T-cell (primary cell): ENCODE measurements around the gene PEAK1. TPM values are rescaled to one million over a fixed set of nuclear protein-coding genes. Genes with fewer than 3 reads are reported as not detected.

Source experiments
- ATAC-seq, 4 experiments: fragments of 200-7000 bp in 3 of 4; fragments of 150-1000 bp in 1 of 4; cut with Tn5 transposase; replicated peaks in 1 of 4; 1 replicate in 3 of 4; 2 replicates in 1 of 4; pipeline ENCODE4 v1.10.0; 2021; ENCODE audit warnings: moderate library complexity in 3 of 4, mild to moderate bottlenecking in 2 of 4, moderate number of reproducible peaks in 1 of 4
- CTCF ChIA-PET, 2 donors: fragments of 300-600 bp; sonication (Branson Sonifier 250); formaldehyde crosslinking; loops; one replicate each; lab custom pipeline; 2022; ENCODE audit warnings: antibody characterized with exemption in 2 of 2; lab: Charles Lee
- POLR2A ChIA-PET, 2 donors: fragments of 300-600 bp; sonication (Branson Sonifier 250); formaldehyde crosslinking; loops; one replicate each; lab custom pipeline; 2022; ENCODE audit warnings: antibody characterized with exemption in 2 of 2; lab: Charles Lee
- DNase-seq, 35 experiments: peaks; one replicate each; pipeline versions ENCODE4 v3.0.0 to v3.0.0-alpha.2; 2013 to 2023
- H3K27ac ChIP-seq: one replicate; pipeline ENCODE4 v1.5.1; 2013; ENCODE audit warnings: low read length
- H3K27me3 ChIP-seq, 2 experiments: replicated peaks in 1 of 2; 1 replicate in 1 of 2; 2 replicates in 1 of 2; pipeline versions ENCODE4 v1.6.1 to v1.7.0; 2013; ENCODE audit warnings: low read length in 1 of 2, mixed read lengths in 1 of 2; ENCODE audit not compliant: control insufficient read depth in 2 of 2, insufficient read depth in 2 of 2; ENCODE audit errors: extremely low read depth in 1 of 2
- H3K36me3 ChIP-seq, 2 donors: 1 replicate in 1 of 2; 2 replicates in 1 of 2; pipeline versions ENCODE4 v1.6.1 to v1.7.0; 2013; ENCODE audit warnings: low read length in 1 of 2; ENCODE audit not compliant: control insufficient read depth in 2 of 2, insufficient read depth in 1 of 2; ENCODE audit errors: extremely low read depth in 1 of 2
- H3K4me1 ChIP-seq, 2 experiments: 1 replicate in 1 of 2; 2 replicates in 1 of 2; pipeline versions ENCODE4 v1.6.1 to v1.7.0; 2013; ENCODE audit warnings: low read length in 2 of 2, mixed read lengths in 1 of 2; ENCODE audit not compliant: insufficient read depth in 2 of 2, control insufficient read depth in 1 of 2; ENCODE audit errors: extremely low read depth in 1 of 2
- H3K4me3 ChIP-seq, 2 donors: 1 replicate in 1 of 2; 2 replicates in 1 of 2; pipeline versions ENCODE4 v1.5.1 to v1.7.0; 2013; ENCODE audit warnings: mild to moderate bottlenecking in 2 of 2, low read length in 1 of 2, moderate library complexity in 1 of 2; ENCODE audit not compliant: control insufficient read depth in 1 of 2; ENCODE audit errors: extremely low read depth in 1 of 2
- H3K9me3 ChIP-seq: 2 replicates; pipeline ENCODE4 v1.7.0; 2013
- H3K27ac Mint-ChIP-seq, 2 donors: one replicate each; pipeline ENCODE4 v1.8.0; 2020 to 2021; ENCODE audit warnings: mild to moderate bottlenecking in 2 of 2, mixed read lengths in 2 of 2
- H3K27me3 Mint-ChIP-seq, 2 donors: one replicate each; pipeline ENCODE4 v1.8.0; 2021 to 2022; ENCODE audit warnings: mixed read lengths in 2 of 2
- H3K36me3 Mint-ChIP-seq: one replicate; pipeline ENCODE4 v1.8.0; 2021; ENCODE audit warnings: mixed read lengths
- H3K4me1 Mint-ChIP-seq, 3 donors: one replicate each; pipeline ENCODE4 v1.8.0; 2020 to 2022; ENCODE audit warnings: mixed read lengths in 3 of 3, mild to moderate bottlenecking in 1 of 3
- H3K4me3 Mint-ChIP-seq, 3 donors: one replicate each; pipeline ENCODE4 v1.8.0; 2020 to 2022; ENCODE audit warnings: mild to moderate bottlenecking in 3 of 3, mixed read lengths in 3 of 3, moderate library complexity in 3 of 3
- H3K9me3 Mint-ChIP-seq, 3 donors: one replicate each; pipeline ENCODE4 v1.8.0; 2020 to 2022; ENCODE audit warnings: mixed read lengths in 3 of 3
- WGBS: methylation state at CpG from one replicate; pipeline ENCODE4 v1.1.5; 2013; ENCODE audit warnings: missing lambda C conversion rate; ENCODE audit not compliant: insufficient coverage; 5-methylcytosine and 5-hydroxymethylcytosine counted together
- total RNA-seq, 35 experiments: library from RNA in 6 of 35; stranded (reverse) in 6 of 35; fragments of 120-200 nt in 1 of 35; gene quantifications; one replicate each; pipeline versions ENCODE4 v1.2.1 to v1.2.4 and lab custom pipeline; 2013 to 2026

PEAK1 gene
- total RNA-seq, 5 donors from 2014 or later (not counting 1 experiment from before 2014, with no cell fraction given) = 9.4 to 17.7 (median 10.9) TPM

GRCh38 chr15:77418966-77419835 lies 703 bp downstream of the PEAK1 start:
- peak overlapping the region; percentile 90 to 92 (median 91) for H3K4me3 Mint-ChIP-seq
- Histone ChIP-seq H3K27ac (no peak overlapping the region), H3K9me3 (no peaks in the 10 kb centered on the region), H3K27me3 (peaks cover 0 to 3% of the 10 kb centered on the region in 2 experiments), H3K4me1 (peaks cover 17 to 18% of the 10 kb centered on the region in 2 experiments), H3K36me3 (no peaks in the 10 kb centered on the region), H3K4me3 (peak overlapping the region; percentile 56 to 88)
- 2% methylated on average over 42 of the region's 72 CpGs for WGBS
- peak in 22 of 35 experiments; percentile 0 to 50 (median 6) for DNase-seq
- ChIA-PET POLR2A (no interaction called here), CTCF (interaction anchor here (0.6 to 1.3 kb wide), 3 partner anchors 122 to 1577 kb away, joined by 3 to 4 read pairs (median 4); no protein-coding TSS in a partner anchor)
- peaks cover 33 to 41% (median 38%) of the 10 kb centered on the region in 3 donors for H3K4me1 Mint-ChIP-seq
- no peaks in the 10 kb centered on the region for H3K9me3 Mint-ChIP-seq
- peak in 1 of 4 experiments; percentile 27 for ATAC-seq
- no peaks in the 10 kb centered on the region for H3K27me3 Mint-ChIP-seq
- H3K36me3 Mint-ChIP-seq = no peaks in the 10 kb centered on the region
- peak overlapping the region; percentile 86 to 87 for H3K27ac Mint-ChIP-seq

GRCh38 chr15:77418391-77418965 lies 1.4 kb downstream of the PEAK1 start:
- Histone ChIP-seq H3K36me3 (no peaks in the 10 kb centered on the region), H3K27ac (no peak overlapping the region), H3K27me3 (peaks cover 0 to 3% of the 10 kb centered on the region in 2 experiments), H3K4me3 (no peak overlapping the region), H3K4me1 (peaks cover 15 to 17% of the 10 kb centered on the region in 2 experiments), H3K9me3 (no peaks in the 10 kb centered on the region)
- ATAC-seq (no peak), DNase-seq (no peak)
- H3K36me3 Mint-ChIP-seq = no peaks in the 10 kb centered on the region
- H3K27me3 Mint-ChIP-seq = no peaks in the 10 kb centered on the region
- peaks cover 27 to 34% (median 31%) of the 10 kb centered on the region in 3 donors for H3K4me1 Mint-ChIP-seq
- CTCF ChIA-PET = interaction anchor here in 1 of 2 donors (0.9 to 1.3 kb wide), 2 partner anchors 121 to 396 kb away, joined by 3 to 4 read pairs; no protein-coding TSS in a partner anchor
- peak overlapping the region; percentile 90 to 92 (median 91) for H3K4me3 Mint-ChIP-seq
- 85% methylated on average over 3 of the region's 8 CpGs for WGBS
- H3K27ac Mint-ChIP-seq = peak overlapping the region; percentile 86 to 87
- no peaks in the 10 kb centered on the region for H3K9me3 Mint-ChIP-seq
- POLR2A ChIA-PET = no interaction called here

- Mint-ChIP-seq H3K4me3 (peak overlapping the region in 1 of 3 donors; percentile 92), H3K36me3 (no peaks in the 10 kb centered on the region), H3K27me3 (no peaks in the 10 kb centered on the region), H3K9me3 (no peaks in the 10 kb centered on the region), H3K27ac (no peak overlapping the region), H3K4me1 (peaks cover 20 to 26% (median 24%) of the 10 kb centered on the region in 3 donors)
- Histone ChIP-seq H3K27me3 (peaks cover 0 to 3% of the 10 kb centered on the region in 2 experiments), H3K36me3 (no peaks in the 10 kb centered on the region), H3K27ac (no peak overlapping the region), H3K4me3 (no peak overlapping the region), H3K4me1 (peaks cover 15 to 17% of the 10 kb centered on the region in 2 experiments), H3K9me3 (no peaks in the 10 kb centered on the region)
- ATAC-seq (no peak), DNase-seq (no peak)
- POLR2A ChIA-PET = no interaction called here
- CTCF ChIA-PET = no interaction called here
- no CpG with 5 or more reads among the region's 3 CpGs for whole genome bisulfite sequencing
Observed at GRCh38 chr15:77417602-77418001, 2.3 kb downstream of the PEAK1 start.

- no peak for DNase-seq
- WGBS = 100% methylated on average over 1 of the region's 1 CpG
- Mint-ChIP-seq H3K4me1 (peaks cover 20 to 25% (median 23%) of the 10 kb centered on the region in 3 donors), H3K9me3 (no peaks in the 10 kb centered on the region), H3K27me3 (no peaks in the 10 kb centered on the region), H3K27ac (no peak overlapping the region), H3K4me3 (no peak overlapping the region), H3K36me3 (no peaks in the 10 kb centered on the region)
- ChIA-PET CTCF (no interaction called here), POLR2A (no interaction called here)
- no peaks in the 10 kb centered on the region for H3K36me3 ChIP-seq
- H3K4me1 ChIP-seq = peaks cover 13 to 14% of the 10 kb centered on the region in 2 experiments
- H3K27me3 ChIP-seq = peaks cover 0 to 3% of the 10 kb centered on the region in 2 experiments
- no peak for ATAC-seq
- H3K9me3 ChIP-seq = no peaks in the 10 kb centered on the region
- H3K27ac ChIP-seq = no peak overlapping the region
- H3K4me3 ChIP-seq = no peak overlapping the region
Observed at GRCh38 chr15:77416954-77417353, 3.0 kb downstream of the PEAK1 start.

- Mint-ChIP-seq H3K36me3 (no peaks in the 10 kb centered on the region), H3K4me3 (no peak overlapping the region), H3K27me3 (no peaks in the 10 kb centered on the region), H3K4me1 (peaks cover 11 to 17% (median 16%) of the 10 kb centered on the region in 3 donors), H3K9me3 (no peaks in the 10 kb centered on the region), H3K27ac (no peak overlapping the region)
- CTCF ChIA-PET = no interaction called here
- Histone ChIP-seq H3K9me3 (no peaks in the 10 kb centered on the region), H3K27me3 (peaks cover 0 to 3% of the 10 kb centered on the region in 2 experiments), H3K27ac (no peak overlapping the region), H3K4me1 (peaks cover 7% of the 10 kb centered on the region in 2 experiments), H3K36me3 (no peaks in the 10 kb centered on the region), H3K4me3 (no peak overlapping the region)
- WGBS = 94% methylated on average over 2 of the region's 2 CpGs
- POLR2A ChIA-PET = no interaction called here
- no peak for DNase-seq
- ATAC-seq = no peak
Observed at GRCh38 chr15:77416148-77416455, 3.8 kb downstream of the PEAK1 start.

GRCh38 chr15:77415450-77416147 lies 4.3 kb downstream of the PEAK1 start:
- Histone ChIP-seq H3K4me1 (peaks cover 4 to 8% of the 10 kb centered on the region in 2 experiments), H3K4me3 (no peak overlapping the region), H3K9me3 (no peaks in the 10 kb centered on the region), H3K27ac (no peak overlapping the region), H3K27me3 (peaks cover 0 to 3% of the 10 kb centered on the region in 2 experiments), H3K36me3 (no peaks in the 10 kb centered on the region)
- Mint-ChIP-seq H3K4me1 (peaks cover 11 to 14% (median 14%) of the 10 kb centered on the region in 3 donors), H3K36me3 (no peaks in the 10 kb centered on the region), H3K9me3 (no peaks in the 10 kb centered on the region), H3K4me3 (no peak overlapping the region), H3K27ac (no peak overlapping the region), H3K27me3 (no peaks in the 10 kb centered on the region)
- ChIA-PET POLR2A (no interaction called here), CTCF (no interaction called here)
- ATAC-seq (no peak), DNase-seq (no peak)
- WGBS = 88% methylated on average over 4 of the region's 4 CpGs
